ENCODE data around the gene GLRA3.

DNA sequence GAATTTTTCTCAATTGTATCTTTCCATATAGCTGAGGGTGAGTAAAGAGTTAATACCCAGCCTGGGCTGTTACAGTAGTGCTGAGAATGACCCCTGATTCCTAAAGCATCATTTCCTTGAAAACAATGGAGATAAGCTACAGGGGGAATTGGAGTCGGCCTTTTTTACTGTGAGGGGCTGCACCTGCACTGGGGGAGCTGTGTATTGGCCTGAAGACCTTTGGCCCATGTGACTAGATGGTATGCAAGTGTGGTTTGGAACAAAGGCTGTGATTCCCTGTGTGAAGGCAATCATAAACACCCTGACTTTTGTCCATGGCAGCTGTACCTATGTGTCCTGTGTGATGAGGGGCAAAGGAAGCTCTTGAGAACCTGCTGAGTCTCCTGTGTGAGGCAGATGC lies 182.7 kb downstream of the GLRA3 start:
- TF ChIP-seq EZH2phosphoT487 (IDR thresholded peaks at IDR 0.05; ENCODE audit: unreplicated experiment) (no peak), JUNB (IDR thresholded peaks at IDR 0.05; ENCODE audit: unreplicated experiment) (no peak), EZH2 (IDR thresholded peaks at IDR 0.05; ENCODE audit: low read depth, unreplicated experiment) (no peak), POLR2AphosphoS5 (IDR thresholded peaks at IDR 0.05; ENCODE audit: low read depth) (no peak), STAT1 (IDR thresholded peaks at IDR 0.05; ENCODE audit: unreplicated experiment) (no peak), ZNF114 (CRISPR knock-in tag; IDR thresholded peaks at IDR 0.05) (no peak)
- TF ChIP-seq, protein P1, sequence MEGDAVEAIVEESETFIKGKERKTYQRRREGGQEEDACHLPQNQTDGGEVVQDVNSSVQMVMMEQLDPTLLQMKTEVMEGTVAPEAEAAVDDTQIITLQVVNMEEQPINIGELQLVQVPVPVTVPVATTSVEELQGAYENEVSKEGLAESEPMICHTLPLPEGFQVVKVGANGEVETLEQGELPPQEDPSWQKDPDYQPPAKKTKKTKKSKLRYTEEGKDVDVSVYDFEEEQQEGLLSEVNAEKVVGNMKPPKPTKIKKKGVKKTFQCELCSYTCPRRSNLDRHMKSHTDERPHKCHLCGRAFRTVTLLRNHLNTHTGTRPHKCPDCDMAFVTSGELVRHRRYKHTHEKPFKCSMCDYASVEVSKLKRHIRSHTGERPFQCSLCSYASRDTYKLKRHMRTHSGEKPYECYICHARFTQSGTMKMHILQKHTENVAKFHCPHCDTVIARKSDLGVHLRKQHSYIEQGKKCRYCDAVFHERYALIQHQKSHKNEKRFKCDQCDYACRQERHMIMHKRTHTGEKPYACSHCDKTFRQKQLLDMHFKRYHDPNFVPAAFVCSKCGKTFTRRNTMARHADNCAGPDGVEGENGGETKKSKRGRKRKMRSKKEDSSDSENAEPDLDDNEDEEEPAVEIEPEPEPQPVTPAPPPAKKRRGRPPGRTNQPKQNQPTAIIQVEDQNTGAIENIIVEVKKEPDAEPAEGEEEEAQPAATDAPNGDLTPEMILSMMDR (conservative IDR thresholded peaks at IDR 0.05; ENCODE audit: low read depth in 2 of 2): no peak
- TF ChIP-seq, protein P2, sequence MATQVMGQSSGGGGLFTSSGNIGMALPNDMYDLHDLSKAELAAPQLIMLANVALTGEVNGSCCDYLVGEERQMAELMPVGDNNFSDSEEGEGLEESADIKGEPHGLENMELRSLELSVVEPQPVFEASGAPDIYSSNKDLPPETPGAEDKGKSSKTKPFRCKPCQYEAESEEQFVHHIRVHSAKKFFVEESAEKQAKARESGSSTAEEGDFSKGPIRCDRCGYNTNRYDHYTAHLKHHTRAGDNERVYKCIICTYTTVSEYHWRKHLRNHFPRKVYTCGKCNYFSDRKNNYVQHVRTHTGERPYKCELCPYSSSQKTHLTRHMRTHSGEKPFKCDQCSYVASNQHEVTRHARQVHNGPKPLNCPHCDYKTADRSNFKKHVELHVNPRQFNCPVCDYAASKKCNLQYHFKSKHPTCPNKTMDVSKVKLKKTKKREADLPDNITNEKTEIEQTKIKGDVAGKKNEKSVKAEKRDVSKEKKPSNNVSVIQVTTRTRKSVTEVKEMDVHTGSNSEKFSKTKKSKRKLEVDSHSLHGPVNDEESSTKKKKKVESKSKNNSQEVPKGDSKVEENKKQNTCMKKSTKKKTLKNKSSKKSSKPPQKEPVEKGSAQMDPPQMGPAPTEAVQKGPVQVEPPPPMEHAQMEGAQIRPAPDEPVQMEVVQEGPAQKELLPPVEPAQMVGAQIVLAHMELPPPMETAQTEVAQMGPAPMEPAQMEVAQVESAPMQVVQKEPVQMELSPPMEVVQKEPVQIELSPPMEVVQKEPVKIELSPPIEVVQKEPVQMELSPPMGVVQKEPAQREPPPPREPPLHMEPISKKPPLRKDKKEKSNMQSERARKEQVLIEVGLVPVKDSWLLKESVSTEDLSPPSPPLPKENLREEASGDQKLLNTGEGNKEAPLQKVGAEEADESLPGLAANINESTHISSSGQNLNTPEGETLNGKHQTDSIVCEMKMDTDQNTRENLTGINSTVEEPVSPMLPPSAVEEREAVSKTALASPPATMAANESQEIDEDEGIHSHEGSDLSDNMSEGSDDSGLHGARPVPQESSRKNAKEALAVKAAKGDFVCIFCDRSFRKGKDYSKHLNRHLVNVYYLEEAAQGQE (IDR thresholded peaks at IDR 0.05; ENCODE audit: unreplicated experiment): no peak
- TF ChIP-seq, protein P3, sequence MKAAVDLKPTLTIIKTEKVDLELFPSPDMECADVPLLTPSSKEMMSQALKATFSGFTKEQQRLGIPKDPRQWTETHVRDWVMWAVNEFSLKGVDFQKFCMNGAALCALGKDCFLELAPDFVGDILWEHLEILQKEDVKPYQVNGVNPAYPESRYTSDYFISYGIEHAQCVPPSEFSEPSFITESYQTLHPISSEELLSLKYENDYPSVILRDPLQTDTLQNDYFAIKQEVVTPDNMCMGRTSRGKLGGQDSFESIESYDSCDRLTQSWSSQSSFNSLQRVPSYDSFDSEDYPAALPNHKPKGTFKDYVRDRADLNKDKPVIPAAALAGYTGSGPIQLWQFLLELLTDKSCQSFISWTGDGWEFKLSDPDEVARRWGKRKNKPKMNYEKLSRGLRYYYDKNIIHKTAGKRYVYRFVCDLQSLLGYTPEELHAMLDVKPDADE (IDR thresholded peaks at IDR 0.05): no peak

Data from GM23338 (cell line).